Duodenal mucosa (tissue), 2 donors: ENCODE measurements around the gene ADCY10.
"Not testable (repeated sequence)": the region's sequence is repeated elsewhere in the genome, so short reads cannot be mapped to it uniquely, and the experiment has no call there.

ENCODE experiments used
- H3K27ac ChIP-seq: one replicate; pipeline ENCODE4 v1.7.0; 2013; ENCODE audit warnings: low read depth, low read length
- H3K27me3 ChIP-seq, 2 donors: one replicate each; pipeline ENCODE4 v1.7.0; 2013; ENCODE audit warnings: low read length in 2 of 2, control low read depth in 1 of 2; ENCODE audit not compliant: insufficient read depth in 2 of 2, control insufficient read depth in 1 of 2
- H3K36me3 ChIP-seq, 2 donors: one replicate each; pipeline ENCODE4 v1.7.0; 2013; ENCODE audit warnings: low read length in 2 of 2, control low read depth in 1 of 2; ENCODE audit not compliant: insufficient read depth in 2 of 2, control insufficient read depth in 1 of 2
- H3K4me1 ChIP-seq, 2 donors: one replicate each; pipeline ENCODE4 v1.7.0; 2013; ENCODE audit warnings: low read length in 2 of 2, control low read depth in 1 of 2; ENCODE audit not compliant: insufficient read depth in 2 of 2, control insufficient read depth in 1 of 2
- H3K4me3 ChIP-seq, 2 donors: one replicate each; pipeline ENCODE4 v1.7.0; 2013; ENCODE audit warnings: low read length in 2 of 2, low read depth in 1 of 2
- H3K9ac ChIP-seq, 2 donors: one replicate each; pipeline ENCODE4 v1.7.0; 2013; ENCODE audit warnings: low read length in 2 of 2, low read depth in 1 of 2
- H3K9me3 ChIP-seq, 2 donors: one replicate each; pipeline ENCODE4 v1.7.0; 2013; ENCODE audit warnings: low read length in 2 of 2, control low read depth in 1 of 2; ENCODE audit not compliant: control insufficient read depth in 1 of 2

Gene ADCY10

GRCh38 chr1:167871331-167871730 is 42.6 kb downstream of the ADCY10 start:
- Histone ChIP-seq H3K27ac (no peak overlapping the region), H3K9me3 (no peaks in the 10 kb centered on the region), H3K4me1 (peaks cover 0 to 4% of the 10 kb centered on the region in 2 donors), H3K9ac (no peak overlapping the region), H3K27me3 (no peaks in the 10 kb centered on the region), H3K36me3 (no peaks in the 10 kb centered on the region), H3K4me3 (no peak overlapping the region)

DNA sequence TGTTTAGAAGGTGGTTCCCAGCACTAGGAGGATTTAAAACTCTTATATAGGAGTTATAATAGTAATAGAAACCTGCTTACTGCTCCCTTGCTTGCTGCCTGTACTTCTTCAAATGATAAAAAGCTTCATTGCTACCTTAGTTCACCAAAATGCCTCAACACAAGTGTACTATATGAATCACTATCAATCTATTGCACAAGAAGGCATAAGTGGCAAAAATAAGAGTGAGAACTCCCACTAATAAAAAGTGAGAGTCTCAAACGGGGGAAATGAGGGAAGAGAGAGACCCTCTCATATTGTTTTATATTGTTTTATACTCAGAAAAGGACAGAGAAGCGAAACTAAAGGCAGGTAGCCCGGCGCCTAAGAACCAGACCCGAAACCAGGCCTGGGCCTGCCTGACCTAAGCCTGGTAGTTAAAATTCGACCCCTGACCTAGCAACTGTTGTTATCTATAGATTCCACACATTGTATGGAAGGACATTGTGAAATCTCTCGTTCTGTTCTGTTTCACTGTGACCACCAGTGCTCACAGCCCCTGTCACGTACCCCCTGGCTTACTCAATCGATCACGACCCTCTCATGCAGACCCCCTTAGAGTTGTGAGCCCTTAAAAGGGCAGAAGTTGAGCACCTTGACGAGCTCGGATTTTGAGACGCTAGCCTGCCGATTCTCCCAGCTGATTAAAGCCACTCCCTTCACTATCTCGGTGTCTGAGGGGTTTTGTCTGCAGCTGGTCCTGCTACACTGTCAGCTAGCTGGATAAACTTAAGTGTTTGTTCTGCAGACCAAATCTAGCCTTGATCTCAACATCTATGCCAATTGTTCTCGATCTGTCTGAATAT is 44.6 kb downstream of the ADCY10 start:
- H3K36me3 ChIP-seq, H3K9me3 ChIP-seq, H3K27ac ChIP-seq, H3K4me1 ChIP-seq, H3K27me3 ChIP-seq, H3K9ac ChIP-seq, H3K4me3 ChIP-seq: not testable (repeated sequence)

DNA sequence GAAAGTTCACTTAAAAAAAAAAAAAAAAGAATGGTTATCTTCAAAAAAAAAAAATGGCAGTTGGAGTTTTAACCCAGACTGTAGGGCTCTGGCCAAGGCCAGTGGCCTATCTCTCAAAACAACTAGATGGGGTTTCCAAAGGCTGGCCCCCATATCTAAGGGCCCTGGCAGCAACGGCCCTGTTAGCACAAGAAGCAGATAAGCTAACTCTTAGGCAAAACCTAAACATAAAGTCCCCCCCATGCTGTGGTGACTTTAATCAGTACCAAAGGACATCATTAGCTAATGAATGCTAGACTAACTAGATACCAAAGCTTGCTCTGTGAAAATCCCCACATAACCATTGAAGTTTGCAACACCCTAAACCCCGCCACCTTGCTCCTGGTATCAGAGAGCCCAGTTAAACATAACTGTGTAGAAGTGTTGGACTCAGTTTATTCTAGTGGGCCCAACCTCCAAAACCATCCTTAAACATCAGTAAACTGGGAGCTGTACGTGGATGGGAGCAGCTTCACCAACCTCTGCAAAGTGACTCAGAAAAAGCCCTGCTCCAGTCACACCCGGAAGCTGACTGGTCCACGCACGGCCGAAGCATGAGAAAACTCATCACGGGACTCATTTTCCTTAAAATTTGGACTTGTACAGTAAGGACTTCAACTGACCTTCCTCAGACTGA is 47.1 kb downstream of the ADCY10 start:
- not testable (repeated sequence) for H3K27me3 ChIP-seq, H3K36me3 ChIP-seq, H3K27ac ChIP-seq, H3K4me1 ChIP-seq, H3K4me3 ChIP-seq, H3K9ac ChIP-seq, H3K9me3 ChIP-seq

GRCh38 chr1:167866326-167866725 is 47.6 kb downstream of the ADCY10 start:
- not testable (repeated sequence) for H3K9me3 ChIP-seq, H3K4me1 ChIP-seq, H3K36me3 ChIP-seq, H3K27ac ChIP-seq, H3K27me3 ChIP-seq, H3K9ac ChIP-seq, H3K4me3 ChIP-seq

GRCh38 chr1:167865804-167866308 is 48.1 kb downstream of the ADCY10 start:
- H3K36me3 ChIP-seq, H3K27ac ChIP-seq, H3K4me1 ChIP-seq, H3K27me3 ChIP-seq, H3K4me3 ChIP-seq, H3K9me3 ChIP-seq, H3K9ac ChIP-seq: not testable (repeated sequence)

GRCh38 chr1:167865193-167865592 is 48.7 kb downstream of the ADCY10 start:
- H3K27ac ChIP-seq, H3K9ac ChIP-seq, H3K4me1 ChIP-seq, H3K4me3 ChIP-seq, H3K9me3 ChIP-seq, H3K27me3 ChIP-seq, H3K36me3 ChIP-seq: not testable (repeated sequence)

DNA sequence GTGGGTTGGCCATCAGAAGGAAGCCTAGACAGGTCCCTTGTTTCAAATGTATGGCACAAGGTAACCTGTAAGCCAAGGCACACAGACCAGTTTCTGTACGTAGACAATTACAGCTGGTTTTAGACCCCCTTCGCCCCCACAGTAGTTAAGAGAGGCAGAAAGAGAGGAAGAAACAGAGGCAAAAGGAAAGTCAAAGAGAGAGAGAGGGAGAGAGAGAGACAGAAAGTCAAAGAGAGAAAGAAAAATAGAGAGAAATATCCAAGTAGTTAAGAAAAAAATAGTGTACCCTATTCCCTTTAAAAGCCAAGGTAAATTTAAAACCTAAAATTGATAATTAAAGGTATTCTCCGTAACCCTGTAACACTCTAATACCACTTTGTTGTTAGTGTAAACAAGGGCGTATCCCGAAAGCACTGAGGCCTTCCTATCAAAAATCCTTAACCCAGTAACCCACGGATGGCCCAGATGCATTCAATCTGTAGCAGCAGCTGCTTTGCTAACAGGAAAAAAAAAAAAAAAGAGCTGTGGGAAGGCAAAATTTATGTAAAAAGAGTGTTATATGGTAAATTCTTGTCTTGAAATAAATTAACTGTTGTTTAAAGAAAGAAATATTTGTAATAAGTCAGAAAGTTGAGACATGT is 49.4 kb downstream of the ADCY10 start:
- Histone ChIP-seq H3K9me3 (no peaks in the 10 kb centered on the region), H3K27ac (no peak overlapping the region), H3K4me1 (no peaks in the 10 kb centered on the region), H3K27me3 (no peaks in the 10 kb centered on the region), H3K9ac (no peak overlapping the region), H3K4me3 (no peak overlapping the region), H3K36me3 (no peaks in the 10 kb centered on the region)

- no peak overlapping the region for H3K9ac ChIP-seq
- no peak overlapping the region for H3K27ac ChIP-seq
Measured at GRCh38 chr1:167863921-167864279, 50.0 kb downstream of the ADCY10 start.

DNA sequence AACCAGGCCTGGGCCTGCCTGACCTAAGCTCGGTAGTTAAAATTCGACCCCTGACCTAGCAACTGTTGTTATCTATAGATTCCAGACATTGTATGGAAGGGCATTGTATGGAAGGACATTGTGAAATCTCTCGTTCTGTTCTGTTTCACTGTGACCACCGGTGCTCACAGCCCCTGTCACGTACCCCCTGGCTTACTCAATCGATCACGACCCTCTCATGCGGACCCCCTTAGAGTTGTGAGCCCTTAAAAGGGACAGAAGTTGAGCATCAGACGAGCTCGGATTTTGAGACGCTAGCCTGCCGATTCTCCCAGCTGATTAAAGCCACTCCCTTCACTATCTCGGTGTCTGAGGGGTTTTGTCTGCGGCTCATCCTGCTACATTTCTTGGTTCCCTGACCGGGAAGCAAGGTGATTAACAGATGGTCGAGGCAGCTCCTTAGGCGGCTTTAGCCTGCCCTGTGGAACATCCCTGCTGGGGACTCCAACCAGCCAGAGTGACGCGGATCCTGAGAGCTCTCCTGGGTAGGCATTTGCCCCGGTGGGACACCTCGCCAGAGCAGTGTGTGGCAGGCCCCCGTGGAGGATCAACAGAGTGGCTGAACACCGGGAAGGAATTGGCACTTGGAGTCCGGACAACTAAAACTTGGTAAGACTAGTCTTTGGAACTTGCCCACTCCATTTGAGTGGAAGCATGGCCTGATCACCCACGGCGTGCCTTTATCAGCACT is 50.6 kb downstream of the ADCY10 start:
- H3K9ac ChIP-seq, result not testable (repeated sequence)

More at GRCh38 chr1:167863921-167864279, 50.0 kb downstream of the ADCY10 start:
- no peaks in the 10 kb centered on the region for H3K9me3 ChIP-seq
- H3K36me3 ChIP-seq, result no peaks in the 10 kb centered on the region
- no peaks in the 10 kb centered on the region for H3K27me3 ChIP-seq
- H3K4me1 ChIP-seq, result no peaks in the 10 kb centered on the region
- no peak overlapping the region for H3K4me3 ChIP-seq

More for the DNA sequence above, 50.6 kb downstream of the ADCY10 start:
- not testable (repeated sequence) for H3K27me3 ChIP-seq, H3K4me3 ChIP-seq, H3K9me3 ChIP-seq, H3K36me3 ChIP-seq, H3K27ac ChIP-seq, H3K4me1 ChIP-seq
